HG03064 (cell line): ENCODE results near the gene TAF1.
"Not testable (repeated sequence)": the region's sequence is repeated elsewhere in the genome, so short reads cannot be mapped to it uniquely, and the experiment has no call there.

Experiments used
- ATAC-seq: cut with Tn5 transposase; IDR thresholded peaks from one replicate; pipeline ENCODE4 v1.9.1; 2021; ENCODE audit warnings: low read depth; ENCODE audit not compliant: unreplicated experiment

Gene TAF1

GRCh38 chrX:71493111-71493613 is 127.0 kb downstream of the TAF1 start:
- no peak for ATAC-seq

DNA sequence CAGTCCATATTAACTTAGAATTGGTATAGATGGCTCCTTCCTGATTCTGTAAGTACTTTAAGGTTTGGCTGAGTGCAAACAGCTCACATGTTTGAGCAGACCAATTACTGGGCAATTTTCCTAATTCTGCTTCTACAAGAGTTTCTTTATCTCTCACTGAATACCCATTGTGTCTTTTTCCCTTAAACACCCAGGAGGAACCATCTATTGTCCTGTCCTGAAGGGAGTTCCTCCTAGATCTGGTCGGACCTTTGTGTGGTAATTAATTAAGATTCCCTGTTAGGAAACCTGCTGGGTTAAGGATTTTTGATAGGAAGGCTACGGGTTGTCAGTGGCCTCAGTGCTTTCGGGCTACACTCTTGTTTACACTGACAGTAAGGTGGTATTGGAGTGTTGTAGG is 129.8 kb downstream of the TAF1 start:
- ATAC-seq = not testable (repeated sequence)

DNA sequence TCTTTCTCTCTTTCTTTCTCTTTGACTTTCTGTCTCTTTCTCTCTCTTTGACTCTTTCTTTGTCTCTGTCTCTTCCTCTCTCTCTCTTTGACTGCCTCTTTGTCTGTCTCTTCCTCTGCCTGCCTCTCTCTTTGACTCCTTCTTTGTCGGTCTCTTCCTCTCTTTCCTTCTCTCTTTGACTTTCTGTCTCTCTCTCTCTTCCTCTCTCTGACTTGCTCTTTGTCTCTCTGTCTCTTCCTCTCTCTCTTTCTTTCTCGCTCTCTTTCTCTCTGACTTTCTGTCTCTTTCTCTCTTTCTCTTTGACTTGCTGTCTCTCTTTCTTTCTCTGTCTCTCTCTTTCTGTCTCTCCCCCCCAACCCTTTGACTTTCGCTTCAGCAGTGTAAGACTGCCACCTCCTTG is 130.3 kb downstream of the TAF1 start:
- ATAC-seq = no peak

- ATAC-seq = not testable (repeated sequence)
Observed at GRCh38 chrX:71502080-71502479, 135.9 kb downstream of the TAF1 start.

- no peak for ATAC-seq
Observed at GRCh38 chrX:71504346-71504745, 138.2 kb downstream of the TAF1 start.

DNA sequence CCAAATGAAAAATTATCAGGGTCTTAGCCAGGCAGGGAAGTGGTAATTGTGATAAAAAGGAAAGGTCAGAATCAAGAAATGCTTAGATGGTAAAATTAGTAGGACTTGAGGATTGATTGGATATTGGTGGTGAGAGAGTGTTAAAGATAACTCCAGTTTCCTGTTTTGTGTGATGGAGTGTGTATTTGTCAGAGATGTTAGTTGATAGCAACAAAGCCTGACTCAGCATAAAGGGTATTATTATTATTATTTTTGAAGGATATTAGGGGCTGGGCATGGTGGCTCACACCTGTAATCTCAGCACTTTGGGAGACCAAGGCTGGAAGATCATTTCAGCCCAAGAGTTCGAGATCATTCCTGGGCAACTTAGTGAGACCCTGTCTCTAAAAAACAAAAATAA is 143.1 kb downstream of the TAF1 start:
- no peak for ATAC-seq

- no peak for ATAC-seq
Observed at GRCh38 chrX:71510161-71510560, 144.0 kb downstream of the TAF1 start.

DNA sequence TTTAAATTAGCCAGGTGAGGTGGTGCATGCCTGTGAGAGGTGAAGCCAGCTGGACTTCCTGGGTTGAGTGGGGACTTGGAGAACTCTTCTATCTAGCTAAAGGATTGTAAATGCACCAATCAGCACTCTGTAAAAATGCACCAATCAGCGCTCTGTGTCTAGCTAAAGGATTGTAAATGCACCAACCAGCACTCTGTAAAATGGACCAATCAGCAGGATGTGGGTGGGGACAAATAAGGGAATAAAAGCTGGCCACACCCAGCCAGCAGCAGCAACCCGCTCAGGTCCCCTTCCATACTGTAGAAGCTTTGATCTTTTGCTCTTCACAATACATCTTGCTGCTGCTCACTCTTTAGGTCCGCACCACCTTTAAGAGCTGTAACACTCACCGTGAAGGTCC is 147.6 kb downstream of the TAF1 start:
- not testable (repeated sequence) for ATAC-seq

DNA sequence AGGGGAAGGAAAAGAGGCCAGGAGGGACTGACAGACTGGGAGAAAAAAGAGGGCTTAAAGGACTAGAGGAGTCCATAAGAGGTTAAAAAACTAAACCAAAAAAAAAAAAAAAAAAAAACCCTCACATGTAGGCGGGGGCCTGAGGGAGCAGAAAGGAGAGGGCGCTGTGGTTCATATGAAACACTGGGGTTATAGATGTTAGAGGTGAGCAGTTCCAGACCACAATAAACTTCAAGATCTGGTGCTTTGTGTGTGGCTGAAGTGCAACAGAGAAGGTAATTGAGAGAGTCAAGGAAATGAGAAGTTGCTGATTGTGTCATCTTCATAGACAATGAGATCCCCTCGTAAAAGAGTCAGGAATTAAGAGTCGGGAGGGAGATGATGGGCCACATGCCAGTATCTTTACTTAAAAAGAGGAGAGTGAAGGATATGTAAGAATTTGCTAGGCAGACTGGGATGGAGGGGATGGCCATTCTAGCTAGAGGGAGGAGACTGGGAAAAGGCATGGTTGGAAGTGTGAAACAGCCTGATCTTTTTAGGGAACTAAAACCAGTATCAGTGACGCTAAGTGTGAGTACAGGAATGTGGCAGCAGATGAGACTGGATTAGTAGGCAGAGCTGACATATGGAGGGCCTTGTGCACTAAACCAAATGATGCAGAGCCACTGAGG is 148.3 kb downstream of the TAF1 start:
- ATAC-seq = peak; percentile 71

- no peak for ATAC-seq
Observed at GRCh38 chrX:71515038-71515396, 148.9 kb downstream of the TAF1 start.
